ENCODE data around the gene MEG3. TPM values are rescaled to one million over a fixed set of nuclear protein-coding genes. Genes with fewer than 3 reads are reported as not detected.

MEG3 gene
- total RNA-seq, 4 donors from 2014 or later, result 6.0 to 23.7 (median 9.4) TPM

DNA sequence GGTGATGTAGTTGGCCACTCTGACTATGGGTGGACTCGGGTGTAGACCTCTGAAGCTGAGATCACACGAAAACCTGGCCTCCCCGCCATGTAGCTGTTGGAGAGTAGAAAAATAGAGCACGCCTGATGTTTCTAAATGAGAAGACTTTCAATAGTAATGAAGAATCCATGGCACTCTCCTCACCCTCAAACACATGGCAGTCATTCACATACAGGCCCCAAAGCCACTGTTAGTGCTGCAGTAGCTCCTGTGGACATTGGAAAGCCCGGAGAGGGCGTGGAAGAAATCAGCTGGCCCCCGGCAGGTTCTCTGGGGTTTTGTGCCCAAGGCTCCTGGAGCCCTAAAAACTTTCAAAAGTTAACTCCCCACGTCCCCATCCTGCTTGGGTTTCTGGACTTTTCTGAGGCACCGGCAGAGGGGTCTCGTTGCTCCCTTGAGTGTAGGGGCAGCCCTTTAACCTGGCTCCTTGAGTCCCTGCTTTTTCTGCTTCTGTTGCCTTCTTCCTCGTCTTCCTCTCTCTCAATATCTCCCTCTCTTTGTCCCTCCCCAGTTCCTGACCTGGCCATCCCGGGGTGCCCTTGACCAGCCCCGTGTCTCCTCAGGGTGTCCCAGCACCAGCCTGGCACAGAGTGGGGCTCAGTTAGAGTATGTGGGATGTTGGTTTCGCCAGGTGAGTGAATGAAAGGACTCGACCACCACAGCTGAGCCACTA is 8.3 kb downstream of the MEG3 start:
- WGBS, 2 donors, result 92 to 93% methylated on average over 15 of the region's 15 CpGs
- Histone ChIP-seq H3K27me3 (no peaks in the 10 kb centered on the region), H3K36me3 (no peaks in the 10 kb centered on the region), H3K4me1 (no peaks in the 10 kb centered on the region), H3K27ac (no peak overlapping the region), H3K9me3 (no peaks in the 10 kb centered on the region), H3K4me3 (replicated peaks in 1 of 3) (no peak overlapping the region)
- intact Hi-C loops (cut with DNase I), result no loop called here
- no peak for TF ChIP-seq POLR2A (IDR thresholded peaks at IDR 0.05)
- DNase-seq, result no peak

- H3K9me3 ChIP-seq, result no peaks in the 10 kb centered on the region
- intact Hi-C loops (cut with DNase I), result no loop called here
- no peak overlapping the region for H3K4me3 ChIP-seq (replicated peaks in 1 of 3)
- no peaks in the 10 kb centered on the region for H3K27me3 ChIP-seq
- no peaks in the 10 kb centered on the region for H3K4me1 ChIP-seq
- no peak for TF ChIP-seq POLR2A (IDR thresholded peaks at IDR 0.05)
- TF ChIP-seq, protein P1, sequence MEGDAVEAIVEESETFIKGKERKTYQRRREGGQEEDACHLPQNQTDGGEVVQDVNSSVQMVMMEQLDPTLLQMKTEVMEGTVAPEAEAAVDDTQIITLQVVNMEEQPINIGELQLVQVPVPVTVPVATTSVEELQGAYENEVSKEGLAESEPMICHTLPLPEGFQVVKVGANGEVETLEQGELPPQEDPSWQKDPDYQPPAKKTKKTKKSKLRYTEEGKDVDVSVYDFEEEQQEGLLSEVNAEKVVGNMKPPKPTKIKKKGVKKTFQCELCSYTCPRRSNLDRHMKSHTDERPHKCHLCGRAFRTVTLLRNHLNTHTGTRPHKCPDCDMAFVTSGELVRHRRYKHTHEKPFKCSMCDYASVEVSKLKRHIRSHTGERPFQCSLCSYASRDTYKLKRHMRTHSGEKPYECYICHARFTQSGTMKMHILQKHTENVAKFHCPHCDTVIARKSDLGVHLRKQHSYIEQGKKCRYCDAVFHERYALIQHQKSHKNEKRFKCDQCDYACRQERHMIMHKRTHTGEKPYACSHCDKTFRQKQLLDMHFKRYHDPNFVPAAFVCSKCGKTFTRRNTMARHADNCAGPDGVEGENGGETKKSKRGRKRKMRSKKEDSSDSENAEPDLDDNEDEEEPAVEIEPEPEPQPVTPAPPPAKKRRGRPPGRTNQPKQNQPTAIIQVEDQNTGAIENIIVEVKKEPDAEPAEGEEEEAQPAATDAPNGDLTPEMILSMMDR (IDR thresholded peaks at IDR 0.05), result no peak
- H3K27ac ChIP-seq, result no peak overlapping the region
- no peaks in the 10 kb centered on the region for H3K36me3 ChIP-seq
- WGBS, 2 donors, result 72 to 82% methylated on average over 15 to 29 of the region's 29 CpGs
- DNase-seq, result no peak
Observed at GRCh38 chr14:100834794-100835547, 9.1 kb downstream of the MEG3 start.

DNA sequence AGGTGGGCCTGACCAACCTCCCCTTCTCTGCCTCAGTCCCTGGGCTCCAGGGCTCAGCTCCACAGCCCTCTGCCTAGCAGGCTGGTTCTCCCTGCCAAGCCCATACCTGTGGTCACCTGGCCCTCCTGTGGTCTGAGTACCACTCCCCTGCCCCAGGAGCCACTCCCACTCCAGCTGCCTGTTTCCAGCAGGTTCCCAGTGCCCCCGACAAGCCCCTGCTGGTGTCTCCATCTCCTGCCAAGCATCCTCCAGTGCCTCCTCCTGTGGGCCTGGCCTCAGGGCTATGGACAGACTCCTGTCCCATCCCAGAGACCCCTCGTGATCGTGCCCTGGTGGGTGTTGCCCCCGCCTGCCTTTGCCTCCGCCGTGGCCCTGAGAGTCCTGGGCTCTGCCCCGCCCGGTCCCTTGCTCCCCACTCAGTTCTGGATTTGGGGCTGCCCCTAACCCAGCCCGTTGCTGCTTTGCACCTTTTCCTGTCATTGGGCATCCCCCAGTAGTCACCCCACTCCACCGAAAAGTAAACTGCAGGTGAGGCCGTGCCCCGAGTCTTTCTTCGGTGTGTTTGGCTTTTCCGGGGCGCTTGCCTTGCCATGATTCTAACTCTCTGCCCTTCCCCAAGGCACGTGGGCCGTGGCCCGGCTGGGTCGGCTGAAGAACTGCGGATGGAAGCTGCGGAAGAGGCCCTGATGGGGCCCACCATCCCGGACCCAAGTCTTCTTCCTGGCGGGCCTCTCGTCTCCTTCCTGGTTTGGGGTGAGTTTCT is 9.8 kb downstream of the MEG3 start:
- no peaks in the 10 kb centered on the region for H3K9me3 ChIP-seq
- WGBS, 2 donors, result 89 to 90% methylated on average over 24 of the region's 24 CpGs
- no peaks in the 10 kb centered on the region for H3K27me3 ChIP-seq
- no peak overlapping the region for H3K4me3 ChIP-seq (replicated peaks in 1 of 3)
- no peaks in the 10 kb centered on the region for H3K36me3 ChIP-seq
- no peaks in the 10 kb centered on the region for H3K4me1 ChIP-seq
- no peak overlapping the region for H3K27ac ChIP-seq
- intact Hi-C loops (cut with DNase I), result no loop called here
- TF ChIP-seq, protein P1 (IDR thresholded peaks at IDR 0.05), result no peak
- TF ChIP-seq POLR2A (IDR thresholded peaks at IDR 0.05), result no peak
- no peak for DNase-seq

DNA sequence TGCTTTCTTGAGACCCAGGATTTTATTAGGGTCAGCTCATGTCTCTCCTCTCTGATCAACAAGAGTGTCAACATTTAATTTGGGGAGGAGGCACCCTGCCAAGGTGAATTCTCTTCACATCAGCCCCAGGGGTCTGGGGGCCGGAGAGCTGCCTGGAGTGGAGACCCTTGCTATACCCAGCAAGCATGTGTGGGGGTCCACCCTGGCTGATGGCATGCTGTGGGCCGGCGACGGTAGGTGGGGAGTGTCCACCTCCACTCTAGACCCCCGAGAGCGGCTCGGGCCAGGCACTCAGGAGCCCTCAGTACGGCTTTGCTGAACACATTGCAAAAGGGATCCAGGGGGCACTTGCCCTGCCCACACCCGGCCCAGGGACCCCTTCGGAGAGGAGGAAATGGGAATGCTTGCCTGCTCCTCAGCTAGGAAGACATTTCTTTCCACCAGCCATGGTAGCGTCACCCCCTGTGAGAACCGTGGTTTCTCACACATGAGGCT is 10.4 kb downstream of the MEG3 start:
- 89 to 91% methylated on average over 11 to 12 of the region's 12 CpGs for WGBS, 2 donors
- no peaks in the 10 kb centered on the region for H3K27me3 ChIP-seq
- H3K36me3 ChIP-seq, result no peaks in the 10 kb centered on the region
- no peak for TF ChIP-seq POLR2A (IDR thresholded peaks at IDR 0.05)
- TF ChIP-seq, protein P1 (IDR thresholded peaks at IDR 0.05), result no peak
- no peak overlapping the region for H3K4me3 ChIP-seq (replicated peaks in 1 of 3)
- no peak overlapping the region for H3K27ac ChIP-seq
- no peaks in the 10 kb centered on the region for H3K4me1 ChIP-seq
- intact Hi-C loops (cut with DNase I), result no loop called here
- no peaks in the 10 kb centered on the region for H3K9me3 ChIP-seq
- DNase-seq, result no peak

GRCh38 chr14:100836941-100837804 is 11.3 kb downstream of the MEG3 start:
- 88 to 90% methylated on average over 23 to 26 of the region's 26 CpGs for WGBS, 2 donors
- no peaks in the 10 kb centered on the region for H3K4me1 ChIP-seq

More at GRCh38 chr14:100836941-100837804, 11.3 kb downstream of the MEG3 start:
- TF ChIP-seq, protein P1 (IDR thresholded peaks at IDR 0.05), result no peak
- no peak for TF ChIP-seq POLR2A (IDR thresholded peaks at IDR 0.05)
- intact Hi-C loops (cut with DNase I), result no loop called here
- Histone ChIP-seq H3K36me3 (no peaks in the 10 kb centered on the region), H3K9me3 (no peaks in the 10 kb centered on the region), H3K27ac (no peak overlapping the region), H3K4me3 (replicated peaks in 1 of 3) (no peak overlapping the region), H3K27me3 (no peaks in the 10 kb centered on the region)
- DNase-seq, result no peak

All from thyroid gland (tissue), 4 donors.